ENCODE results near the gene TOR2A.

GRCh38 chr9:127700594-127701255, 34.4 kb downstream of the TOR2A start:
- no peak for TF ChIP-seq CTCF (optimal IDR thresholded peaks at IDR 0.05 in 1 of 3, IDR thresholded peaks at IDR 0.05 in 1 of 3, conservative IDR thresholded peaks at IDR 0.05 in 1 of 3; ENCODE audit: extremely low read depth in 1 of 3, insufficient read depth in 2 of 3, low read length in 3 of 3)
- TF ChIP-seq EZH2 (IDR thresholded peaks at IDR 0.05; ENCODE audit: low read length) = no peak
